HG02610 (cell line): ENCODE data around the gene LYVE1.

Source experiments
- ATAC-seq: cut with Tn5 transposase; IDR thresholded peaks from one replicate; pipeline ENCODE4 v1.9.1; 2021; ENCODE audit warnings: mild to moderate bottlenecking, moderate library complexity; ENCODE audit not compliant: unreplicated experiment

LYVE1 gene

GRCh38 chr11:10594407-10594806 is 25.9 kb upstream of the LYVE1 start:
- no peak for ATAC-seq

GRCh38 chr11:10592331-10592730 is 23.9 kb upstream of the LYVE1 start:
- no peak for ATAC-seq

GRCh38 chr11:10591741-10592140 is 23.3 kb upstream of the LYVE1 start:
- no peak for ATAC-seq

- no peak for ATAC-seq
Observed at GRCh38 chr11:10590218-10590915, 21.9 kb upstream of the LYVE1 start.

- ATAC-seq = no peak
Observed at GRCh38 chr11:10588904-10589303, 20.4 kb upstream of the LYVE1 start.

GRCh38 chr11:10587995-10588394 is 19.5 kb upstream of the LYVE1 start:
- no peak for ATAC-seq

- ATAC-seq = no peak
Observed at GRCh38 chr11:10587388-10587787, 18.9 kb upstream of the LYVE1 start.

GRCh38 chr11:10584071-10584501 is 15.6 kb upstream of the LYVE1 start:
- no peak for ATAC-seq

- ATAC-seq = no peak
Observed at GRCh38 chr11:10581481-10582019, 13.1 kb upstream of the LYVE1 start.

GRCh38 chr11:10580623-10581022 is 12.2 kb upstream of the LYVE1 start:
- ATAC-seq = no peak

- no peak for ATAC-seq
Observed at GRCh38 chr11:10579700-10580099, 11.2 kb upstream of the LYVE1 start.

- no peak for ATAC-seq
Observed at GRCh38 chr11:10576035-10576398, 7.6 kb upstream of the LYVE1 start.

- no peak for ATAC-seq
Observed at GRCh38 chr11:10575346-10576034, 7.0 kb upstream of the LYVE1 start.

GRCh38 chr11:10573556-10573955 is 5.1 kb upstream of the LYVE1 start:
- ATAC-seq = no peak

GRCh38 chr11:10573028-10573427 is 4.6 kb upstream of the LYVE1 start:
- ATAC-seq = no peak

GRCh38 chr11:10572533-10572932 is 4.1 kb upstream of the LYVE1 start:
- ATAC-seq = no peak

- ATAC-seq = no peak
Observed at GRCh38 chr11:10567446-10567845, 1.0 kb downstream of the LYVE1 start.

- ATAC-seq = no peak
Observed at GRCh38 chr11:10566257-10566957, 2.1 kb downstream of the LYVE1 start.

- ATAC-seq = no peak
Observed at GRCh38 chr11:10565493-10565892, 3.0 kb downstream of the LYVE1 start.

GRCh38 chr11:10564696-10565318 is 3.7 kb downstream of the LYVE1 start:
- no peak for ATAC-seq

- no peak for ATAC-seq
Observed at GRCh38 chr11:10564030-10564429, 4.4 kb downstream of the LYVE1 start.
